ENCODE results near the gene CTBP2. TPM values are rescaled to one million over a fixed set of nuclear protein-coding genes. Genes with fewer than 3 reads are reported as not detected.

The CTBP2 gene
- total and polyA plus RNA-seq, 4 donors = 32.4 to 85.7 (median 68.7) TPM

DNA sequence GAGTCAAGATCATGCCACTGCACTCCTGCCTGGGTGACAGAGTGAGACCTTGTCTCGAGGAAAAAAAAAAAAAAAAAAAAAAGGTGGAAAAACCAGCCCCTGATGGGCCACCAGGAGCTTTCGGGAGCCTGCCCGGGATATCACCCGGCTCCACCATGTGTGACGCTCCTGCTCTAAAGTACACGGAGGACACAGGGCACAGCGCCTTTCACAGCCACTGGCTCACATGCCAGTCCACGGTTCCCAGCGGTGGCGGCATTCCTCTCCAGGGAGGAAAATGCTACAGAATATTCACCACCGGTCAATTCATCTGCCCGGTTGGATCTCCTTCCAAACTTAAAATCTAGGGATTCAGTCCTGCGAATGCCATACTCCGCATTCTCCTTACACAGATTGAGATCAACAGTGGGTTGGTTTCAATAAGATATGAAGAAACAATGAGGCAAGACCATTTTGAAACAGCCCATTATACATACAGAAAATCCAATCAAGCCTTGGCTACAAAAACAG is 81.2 kb downstream of the CTBP2 start:
- 96 to 97% methylated on average over 14 of the region's 14 CpGs for WGBS, 2 donors
- Histone ChIP-seq H3K27me3 (ENCODE audit: control insufficient read depth in 1 of 2, insufficient read depth in 2 of 2, low read length in 1 of 2) (no peaks in the 10 kb centered on the region), H3K4me3 (ENCODE audit: low read length in 2 of 2) (no peak overlapping the region), H3K27ac (ENCODE audit: low read depth in 1 of 2, low read length in 2 of 2) (no peak overlapping the region), H3K9me3 (ENCODE audit: control insufficient read depth, low read length) (no peaks in the 10 kb centered on the region), H3K36me3 (ENCODE audit: control insufficient read depth in 1 of 2, insufficient read depth in 2 of 2, low read length in 1 of 2) (no peaks in the 10 kb centered on the region), H3K4me1 (ENCODE audit: control insufficient read depth in 1 of 2, insufficient read depth in 2 of 2, low read length in 2 of 2) (peaks cover 0 to 5% of the 10 kb centered on the region in 2 donors)
- ATAC-seq (ENCODE audit: low FRiP score) (no peak), DNase-seq (peak; percentile 23 to 48)
- intact Hi-C loops (cut with DNase I) = no loop called here

DNA sequence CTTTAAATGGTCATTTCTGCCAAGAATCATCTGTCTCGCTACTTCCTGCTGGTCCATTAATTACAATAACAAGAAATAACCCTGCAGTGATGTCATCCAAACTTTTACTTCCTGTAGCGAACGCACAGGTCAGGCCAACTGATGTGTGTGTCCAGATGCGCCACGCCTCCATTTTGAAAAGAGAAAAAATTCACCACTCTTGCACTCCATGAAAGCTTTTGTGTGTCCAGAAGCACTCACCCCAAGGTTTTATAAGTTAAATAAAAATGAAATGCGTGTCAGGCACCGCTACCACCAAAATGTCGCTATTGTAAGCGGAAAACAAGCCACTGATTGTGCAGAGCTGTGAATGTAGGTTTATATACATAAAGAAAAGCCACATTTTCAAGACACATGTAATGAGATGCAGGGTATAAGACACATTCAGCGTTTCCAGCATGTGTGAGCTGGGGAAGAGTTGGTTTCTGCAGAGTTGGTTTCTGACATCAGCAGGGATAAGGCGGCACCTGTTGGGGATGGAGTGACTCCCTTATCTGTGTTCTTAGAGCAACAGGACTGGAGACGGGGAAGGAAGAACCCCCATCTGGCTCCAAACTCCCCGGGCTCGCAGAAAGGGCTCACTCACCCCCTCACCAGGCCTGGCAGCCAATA is 83.3 kb downstream of the CTBP2 start:
- H3K4me3 ChIP-seq (ENCODE audit: low read length in 2 of 2) = no peak overlapping the region
- H3K27ac ChIP-seq (ENCODE audit: low read depth in 1 of 2, low read length in 2 of 2) = no peak overlapping the region
- no peak for ATAC-seq (ENCODE audit: low FRiP score)
- intact Hi-C loops (cut with DNase I) = no loop called here
- H3K27me3 ChIP-seq (ENCODE audit: control insufficient read depth in 1 of 2, insufficient read depth in 2 of 2, low read length in 1 of 2) = no peaks in the 10 kb centered on the region
- peak; percentile 30 to 37 for DNase-seq
- WGBS, 2 donors = 85 to 87% methylated on average over 14 of the region's 14 CpGs
- no peaks in the 10 kb centered on the region for H3K9me3 ChIP-seq (ENCODE audit: control insufficient read depth, low read length)
- no peaks in the 10 kb centered on the region for H3K36me3 ChIP-seq (ENCODE audit: control insufficient read depth in 1 of 2, insufficient read depth in 2 of 2, low read length in 1 of 2)
- peaks cover 0 to 4% of the 10 kb centered on the region in 2 donors for H3K4me1 ChIP-seq (ENCODE audit: control insufficient read depth in 1 of 2, insufficient read depth in 2 of 2, low read length in 2 of 2)

- intact Hi-C loops (cut with DNase I) = no loop called here
- DNase-seq (peak; percentile 24 to 51), ATAC-seq (ENCODE audit: low FRiP score) (peak; percentile 19)
- Histone ChIP-seq H3K27me3 (ENCODE audit: control insufficient read depth in 1 of 2, insufficient read depth in 2 of 2, low read length in 1 of 2) (no peaks in the 10 kb centered on the region), H3K9me3 (ENCODE audit: control insufficient read depth, low read length) (no peaks in the 10 kb centered on the region), H3K36me3 (ENCODE audit: control insufficient read depth in 1 of 2, insufficient read depth in 2 of 2, low read length in 1 of 2) (no peaks in the 10 kb centered on the region), H3K4me1 (ENCODE audit: control insufficient read depth in 1 of 2, insufficient read depth in 2 of 2, low read length in 2 of 2) (no peaks in the 10 kb centered on the region), H3K27ac (ENCODE audit: low read depth in 1 of 2, low read length in 2 of 2) (no peak overlapping the region), H3K4me3 (ENCODE audit: low read length in 2 of 2) (no peak overlapping the region)
- 83 to 85% methylated on average over 15 of the region's 15 CpGs for WGBS, 2 donors
Measured at GRCh38 chr10:125076121-125076825, 84.1 kb downstream of the CTBP2 start.

DNA sequence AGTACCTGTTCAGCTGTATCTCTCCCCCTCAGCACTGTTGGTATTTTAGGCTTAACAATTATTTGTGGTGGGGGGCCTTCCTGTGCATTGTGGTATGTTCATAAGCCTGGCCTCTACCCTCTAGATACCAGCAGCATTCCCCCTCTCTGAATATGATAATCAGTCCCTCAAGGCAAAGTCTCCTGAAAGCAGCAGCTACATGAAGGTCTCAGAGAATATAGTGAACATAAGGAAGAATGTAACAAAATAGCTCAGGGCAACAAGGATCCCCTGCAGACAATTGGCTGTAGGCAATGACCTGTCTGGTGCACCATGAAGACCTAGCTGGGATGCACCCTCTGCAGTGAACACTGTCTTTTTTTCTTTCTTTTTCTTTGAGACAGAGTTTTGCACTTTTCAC is 86.4 kb downstream of the CTBP2 start:
- Histone ChIP-seq H3K4me3 (ENCODE audit: low read length in 2 of 2) (no peak overlapping the region), H3K36me3 (ENCODE audit: control insufficient read depth in 1 of 2, insufficient read depth in 2 of 2, low read length in 1 of 2) (no peaks in the 10 kb centered on the region), H3K27me3 (ENCODE audit: control insufficient read depth in 1 of 2, insufficient read depth in 2 of 2, low read length in 1 of 2) (no peaks in the 10 kb centered on the region), H3K27ac (ENCODE audit: low read depth in 1 of 2, low read length in 2 of 2) (no peak overlapping the region), H3K4me1 (ENCODE audit: control insufficient read depth in 1 of 2, insufficient read depth in 2 of 2, low read length in 2 of 2) (no peaks in the 10 kb centered on the region), H3K9me3 (ENCODE audit: control insufficient read depth, low read length) (no peaks in the 10 kb centered on the region)
- intact Hi-C loops (cut with DNase I) = no loop called here
- ATAC-seq (ENCODE audit: low FRiP score) (no peak), DNase-seq (no peak)

- H3K4me3 ChIP-seq (ENCODE audit: low read length in 2 of 2) = no peak overlapping the region
- no peak for ATAC-seq (ENCODE audit: low FRiP score)
- peaks cover 0 to 2% of the 10 kb centered on the region in 2 donors for H3K36me3 ChIP-seq (ENCODE audit: control insufficient read depth in 1 of 2, insufficient read depth in 2 of 2, low read length in 1 of 2)
- H3K27me3 ChIP-seq (ENCODE audit: control insufficient read depth in 1 of 2, insufficient read depth in 2 of 2, low read length in 1 of 2) = no peaks in the 10 kb centered on the region
- no peaks in the 10 kb centered on the region for H3K9me3 ChIP-seq (ENCODE audit: control insufficient read depth, low read length)
- no peak overlapping the region for H3K27ac ChIP-seq (ENCODE audit: low read depth in 1 of 2, low read length in 2 of 2)
- intact Hi-C loops (cut with DNase I) = no loop called here
- peak in 1 of 2 donors; percentile 16 for DNase-seq
- no peaks in the 10 kb centered on the region for H3K4me1 ChIP-seq (ENCODE audit: control insufficient read depth in 1 of 2, insufficient read depth in 2 of 2, low read length in 2 of 2)
- 70 to 72% methylated on average over 4 of the region's 4 CpGs for WGBS, 2 donors
Measured at GRCh38 chr10:125072794-125073193, 87.6 kb downstream of the CTBP2 start.

GRCh38 chr10:125071008-125071407 is 89.4 kb downstream of the CTBP2 start:
- ATAC-seq (ENCODE audit: low FRiP score) (no peak), DNase-seq (peak in 1 of 2 donors; percentile 65)
- no peak overlapping the region for H3K27ac ChIP-seq (ENCODE audit: low read depth in 1 of 2, low read length in 2 of 2)
- H3K4me3 ChIP-seq (ENCODE audit: low read length in 2 of 2) = no peak overlapping the region
- 91 to 92% methylated on average over 11 of the region's 11 CpGs for WGBS, 2 donors
- no peaks in the 10 kb centered on the region for H3K27me3 ChIP-seq (ENCODE audit: control insufficient read depth in 1 of 2, insufficient read depth in 2 of 2, low read length in 1 of 2)
- no peaks in the 10 kb centered on the region for H3K9me3 ChIP-seq (ENCODE audit: control insufficient read depth, low read length)
- peaks cover 0 to 2% of the 10 kb centered on the region in 2 donors for H3K4me1 ChIP-seq (ENCODE audit: control insufficient read depth in 1 of 2, insufficient read depth in 2 of 2, low read length in 2 of 2)
- H3K36me3 ChIP-seq (ENCODE audit: control insufficient read depth in 1 of 2, insufficient read depth in 2 of 2, low read length in 1 of 2) = peaks cover 0 to 6% of the 10 kb centered on the region in 2 donors
- intact Hi-C loops (cut with DNase I) = no loop called here

- WGBS, 2 donors = 35 to 45% methylated on average over 2 of the region's 2 CpGs
- Histone ChIP-seq H3K4me1 (ENCODE audit: control insufficient read depth in 1 of 2, insufficient read depth in 2 of 2, low read length in 2 of 2) (peaks cover 0 to 7% of the 10 kb centered on the region in 2 donors), H3K36me3 (ENCODE audit: control insufficient read depth in 1 of 2, insufficient read depth in 2 of 2, low read length in 1 of 2) (peaks cover 0 to 6% of the 10 kb centered on the region in 2 donors), H3K4me3 (ENCODE audit: low read length in 2 of 2) (no peak overlapping the region), H3K9me3 (ENCODE audit: control insufficient read depth, low read length) (no peaks in the 10 kb centered on the region), H3K27ac (ENCODE audit: low read depth in 1 of 2, low read length in 2 of 2) (no peak overlapping the region), H3K27me3 (ENCODE audit: control insufficient read depth in 1 of 2, insufficient read depth in 2 of 2, low read length in 1 of 2) (no peaks in the 10 kb centered on the region)
- intact Hi-C loops (cut with DNase I) = no loop called here
- ATAC-seq (ENCODE audit: low FRiP score) = no peak
- no peak for DNase-seq
Measured at GRCh38 chr10:125068406-125068805, 92.0 kb downstream of the CTBP2 start.

DNA sequence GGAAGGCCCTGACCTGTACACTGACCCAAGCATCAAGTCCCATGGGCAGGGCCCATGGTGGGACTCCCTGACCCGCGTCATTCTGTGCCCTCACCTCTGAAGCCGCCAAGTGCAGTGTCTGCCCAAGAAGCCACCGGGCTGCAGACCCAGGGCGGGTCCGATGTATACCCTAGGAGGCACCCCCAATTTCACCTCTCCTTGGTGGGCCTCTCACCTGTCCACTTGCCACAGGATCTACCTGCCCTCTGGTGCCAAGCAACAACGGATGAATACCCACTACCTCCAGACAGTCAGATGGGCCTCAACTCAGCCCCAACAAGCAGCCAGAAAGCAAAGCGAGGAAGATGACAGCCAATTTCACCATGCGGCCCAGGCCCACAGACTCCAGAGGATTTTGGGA is 92.6 kb downstream of the CTBP2 start:
- Histone ChIP-seq H3K4me3 (ENCODE audit: low read length in 2 of 2) (no peak overlapping the region), H3K4me1 (ENCODE audit: control insufficient read depth in 1 of 2, insufficient read depth in 2 of 2, low read length in 2 of 2) (peaks cover 0 to 7% of the 10 kb centered on the region in 2 donors), H3K36me3 (ENCODE audit: control insufficient read depth in 1 of 2, insufficient read depth in 2 of 2, low read length in 1 of 2) (peaks cover 0 to 6% of the 10 kb centered on the region in 2 donors), H3K9me3 (ENCODE audit: control insufficient read depth, low read length) (no peaks in the 10 kb centered on the region), H3K27ac (ENCODE audit: low read depth in 1 of 2, low read length in 2 of 2) (no peak overlapping the region), H3K27me3 (ENCODE audit: control insufficient read depth in 1 of 2, insufficient read depth in 2 of 2, low read length in 1 of 2) (no peaks in the 10 kb centered on the region)
- WGBS, 2 donors = 86 to 90% methylated on average over 9 of the region's 9 CpGs
- DNase-seq (peak in 1 of 2 donors; percentile 54), ATAC-seq (ENCODE audit: low FRiP score) (no peak)
- intact Hi-C loops (cut with DNase I) = no loop called here

Measured in aorta (tissue), 5 donors.